ENCODE results near the gene RAD51B. TPM values are rescaled to one million over a fixed set of nuclear protein-coding genes. Genes with fewer than 3 reads are reported as not detected.
A peak's percentile ranks its signal among the peaks of the same experiment; 100 is the strongest.

Gene RAD51B
- total RNA-seq, 1 experiment from 2014 or later: 20.0 TPM

DNA sequence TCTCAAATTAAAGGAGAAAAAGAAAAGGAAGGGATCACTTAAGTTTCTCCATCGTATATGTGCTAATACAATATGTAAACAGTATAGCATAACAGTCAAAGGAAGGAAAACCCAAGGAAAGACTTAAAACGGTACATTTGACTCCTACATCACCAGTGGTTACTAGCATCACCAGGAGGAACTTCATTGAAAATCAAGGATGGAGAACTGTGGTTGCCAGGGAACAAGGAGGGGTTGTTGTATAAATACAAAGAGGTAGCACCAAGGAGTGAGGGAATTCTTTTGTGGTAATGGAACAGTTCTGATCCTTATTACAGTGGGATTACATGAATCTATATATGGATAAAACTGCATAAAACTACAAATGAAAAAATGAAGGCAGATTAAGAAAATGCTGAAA, 4.8 kb upstream of the RAD51B start:
- CTCF ChIA-PET: no interaction called here
- BruUV-seq (replicated peaks): no TSS peak
- Histone ChIP-seq H3K4me2 (ENCODE audit: low read length) (peak overlapping the region; percentile 95; the same call in 1 of the 2 replicates), H3K4me1 (ENCODE audit: control insufficient read depth in 1 of 2, insufficient read depth in 2 of 2, low read length in 2 of 2) (peaks cover 6 to 13% of the 10 kb centered on the region in 2 experiments; a peak in 3 of 4 replicates), H3K27ac (ENCODE audit: low read depth, low read length) (no peak overlapping the region), H3K9ac (ENCODE audit: low read length) (no peak overlapping the region), H3K27me3 (ENCODE audit: insufficient read depth, low read length) (no peaks in the 10 kb centered on the region), H4K20me1 (ENCODE audit: insufficient read depth) (no peaks in the 10 kb centered on the region), H2AFZ (ENCODE audit: low read depth, low read length, poor library complexity, severe bottlenecking) (no peak overlapping the region), H3K9me3 (ENCODE audit: control insufficient read depth in 1 of 2, insufficient read depth in 1 of 2, low read depth in 1 of 2, low read length in 2 of 2) (no peaks in the 10 kb centered on the region), H3K79me2 (ENCODE audit: insufficient read depth, low read length) (peaks cover 13% of the 10 kb centered on the region; the same call in 1 of the 2 replicates), H3K4me3 (replicated peaks in 1 of 2; ENCODE audit: low read depth in 1 of 2, low read length in 2 of 2) (no peak overlapping the region; a peak in 1 of 4 replicates), H3K36me3 (ENCODE audit: control insufficient read depth in 1 of 2, insufficient read depth in 2 of 2, low read length in 2 of 2) (peaks cover 0 to 9% of the 10 kb centered on the region in 2 experiments; a peak in 2 of 4 replicates), H3K9me2 (ENCODE audit: insufficient read depth) (no peaks in the 10 kb centered on the region)
- POLR2A ChIA-PET: no interaction called here
- RAD21 ChIA-PET (ENCODE audit: low non-redundant PET in 1 of 2, low total read pairs in 2 of 2, uncharacterized antibody in 2 of 2, unreplicated experiment in 2 of 2): no interaction called here
- no peak for ATAC-seq
- intact Hi-C loops (cut with micrococcal nuclease): no loop called here
- TF ChIP-seq SP1 (IDR thresholded peaks at IDR 0.05; ENCODE audit: low read depth): no peak
- TF ChIP-seq, protein P1, sequence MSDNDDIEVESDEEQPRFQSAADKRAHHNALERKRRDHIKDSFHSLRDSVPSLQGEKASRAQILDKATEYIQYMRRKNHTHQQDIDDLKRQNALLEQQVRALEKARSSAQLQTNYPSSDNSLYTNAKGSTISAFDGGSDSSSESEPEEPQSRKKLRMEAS (IDR thresholded peaks at IDR 0.05): no peak
- no peak for TF ChIP-seq FOSL1 (IDR thresholded peaks at IDR 0.05; ENCODE audit: low read depth)
- no peak for TF ChIP-seq CBX3 (IDR thresholded peaks at IDR 0.05; ENCODE audit: low read depth)
- no peak for TF ChIP-seq EZH2 (IDR thresholded peaks at IDR 0.05)
- TF ChIP-seq, protein P2, sequence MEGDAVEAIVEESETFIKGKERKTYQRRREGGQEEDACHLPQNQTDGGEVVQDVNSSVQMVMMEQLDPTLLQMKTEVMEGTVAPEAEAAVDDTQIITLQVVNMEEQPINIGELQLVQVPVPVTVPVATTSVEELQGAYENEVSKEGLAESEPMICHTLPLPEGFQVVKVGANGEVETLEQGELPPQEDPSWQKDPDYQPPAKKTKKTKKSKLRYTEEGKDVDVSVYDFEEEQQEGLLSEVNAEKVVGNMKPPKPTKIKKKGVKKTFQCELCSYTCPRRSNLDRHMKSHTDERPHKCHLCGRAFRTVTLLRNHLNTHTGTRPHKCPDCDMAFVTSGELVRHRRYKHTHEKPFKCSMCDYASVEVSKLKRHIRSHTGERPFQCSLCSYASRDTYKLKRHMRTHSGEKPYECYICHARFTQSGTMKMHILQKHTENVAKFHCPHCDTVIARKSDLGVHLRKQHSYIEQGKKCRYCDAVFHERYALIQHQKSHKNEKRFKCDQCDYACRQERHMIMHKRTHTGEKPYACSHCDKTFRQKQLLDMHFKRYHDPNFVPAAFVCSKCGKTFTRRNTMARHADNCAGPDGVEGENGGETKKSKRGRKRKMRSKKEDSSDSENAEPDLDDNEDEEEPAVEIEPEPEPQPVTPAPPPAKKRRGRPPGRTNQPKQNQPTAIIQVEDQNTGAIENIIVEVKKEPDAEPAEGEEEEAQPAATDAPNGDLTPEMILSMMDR (IDR thresholded peaks at IDR 0.05 in 2 of 3, conservative IDR thresholded peaks at IDR 0.05 in 1 of 3; ENCODE audit: borderline replicate concordance in 1 of 3, insufficient read depth in 1 of 3, low read depth in 2 of 3, low read length in 2 of 3): no peak
- TF ChIP-seq, protein P3, sequence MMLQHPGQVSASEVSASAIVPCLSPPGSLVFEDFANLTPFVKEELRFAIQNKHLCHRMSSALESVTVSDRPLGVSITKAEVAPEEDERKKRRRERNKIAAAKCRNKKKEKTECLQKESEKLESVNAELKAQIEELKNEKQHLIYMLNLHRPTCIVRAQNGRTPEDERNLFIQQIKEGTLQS (IDR thresholded peaks at IDR 0.05): no peak
- no peak for DNase-seq (ENCODE audit: low read depth, low spot score)

All from HCT116 (cell line).